ENCODE results near the gene SH2B3.

DNA sequence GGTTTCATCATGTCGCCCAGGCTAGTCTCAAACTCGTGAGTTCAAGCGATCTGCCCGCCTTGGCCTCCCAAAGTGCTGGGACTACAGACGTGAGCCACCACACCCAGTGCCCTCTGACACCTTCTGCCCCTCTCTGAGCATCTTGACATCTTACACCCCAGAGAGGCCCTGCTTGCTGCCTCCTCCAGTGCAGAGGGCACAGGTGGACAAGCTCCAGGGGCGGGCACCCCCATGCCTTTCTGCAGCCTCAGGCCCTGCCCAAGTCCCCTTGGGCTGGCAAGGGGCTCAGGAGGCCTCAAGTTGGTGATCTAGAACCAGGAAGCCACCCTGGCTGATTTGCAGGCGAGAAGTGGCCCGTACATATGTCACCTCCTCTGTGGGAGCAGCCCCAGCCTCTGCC lies 11.2 kb upstream of the SH2B3 start:
- TF ChIP-seq, protein P1, sequence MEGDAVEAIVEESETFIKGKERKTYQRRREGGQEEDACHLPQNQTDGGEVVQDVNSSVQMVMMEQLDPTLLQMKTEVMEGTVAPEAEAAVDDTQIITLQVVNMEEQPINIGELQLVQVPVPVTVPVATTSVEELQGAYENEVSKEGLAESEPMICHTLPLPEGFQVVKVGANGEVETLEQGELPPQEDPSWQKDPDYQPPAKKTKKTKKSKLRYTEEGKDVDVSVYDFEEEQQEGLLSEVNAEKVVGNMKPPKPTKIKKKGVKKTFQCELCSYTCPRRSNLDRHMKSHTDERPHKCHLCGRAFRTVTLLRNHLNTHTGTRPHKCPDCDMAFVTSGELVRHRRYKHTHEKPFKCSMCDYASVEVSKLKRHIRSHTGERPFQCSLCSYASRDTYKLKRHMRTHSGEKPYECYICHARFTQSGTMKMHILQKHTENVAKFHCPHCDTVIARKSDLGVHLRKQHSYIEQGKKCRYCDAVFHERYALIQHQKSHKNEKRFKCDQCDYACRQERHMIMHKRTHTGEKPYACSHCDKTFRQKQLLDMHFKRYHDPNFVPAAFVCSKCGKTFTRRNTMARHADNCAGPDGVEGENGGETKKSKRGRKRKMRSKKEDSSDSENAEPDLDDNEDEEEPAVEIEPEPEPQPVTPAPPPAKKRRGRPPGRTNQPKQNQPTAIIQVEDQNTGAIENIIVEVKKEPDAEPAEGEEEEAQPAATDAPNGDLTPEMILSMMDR (IDR thresholded peaks at IDR 0.05): no peak
- TF ChIP-seq POLR2AphosphoS5 (IDR thresholded peaks at IDR 0.05; ENCODE audit: low read depth, low read length): no peak

Data from Panc1 (cell line).